NCI-H2196 (cell line): ENCODE data around the gene CHRNA10.
"Not testable (repeated sequence)": the region's sequence is repeated elsewhere in the genome, so short reads cannot be mapped to it uniquely, and the experiment has no call there.

Source experiments
- DNase-seq: peaks from one replicate; lab custom pipeline; 2025; ENCODE audit not compliant: unreplicated experiment; lab: John Stamatoyannopoulos, UW

Gene CHRNA10

GRCh38 chr11:3665336-3666022 is 5.7 kb downstream of the CHRNA10 start:
- no peak for DNase-seq

GRCh38 chr11:3664032-3664630 is 7.1 kb downstream of the CHRNA10 start:
- DNase-seq: no peak

GRCh38 chr11:3662856-3663255 is 8.3 kb downstream of the CHRNA10 start:
- no peak for DNase-seq

- no peak for DNase-seq
Measured at GRCh38 chr11:3660960-3661359, 10.2 kb downstream of the CHRNA10 start.

GRCh38 chr11:3659595-3660515 is 11.3 kb downstream of the CHRNA10 start:
- DNase-seq: peak; percentile 67

- no peak for DNase-seq
Measured at GRCh38 chr11:3658252-3658651, 12.9 kb downstream of the CHRNA10 start.

- DNase-seq: not testable (repeated sequence)
Measured at GRCh38 chr11:3657331-3657730, 13.9 kb downstream of the CHRNA10 start.

- no peak for DNase-seq
Measured at GRCh38 chr11:3655547-3655946, 15.6 kb downstream of the CHRNA10 start.

GRCh38 chr11:3652514-3652913 is 18.7 kb downstream of the CHRNA10 start:
- not testable (repeated sequence) for DNase-seq

GRCh38 chr11:3649374-3649773 is 21.8 kb downstream of the CHRNA10 start:
- not testable (repeated sequence) for DNase-seq

- not testable (repeated sequence) for DNase-seq
Measured at GRCh38 chr11:3648843-3649242, 22.3 kb downstream of the CHRNA10 start.

- no peak for DNase-seq
Measured at GRCh38 chr11:3645552-3645951, 25.6 kb downstream of the CHRNA10 start.

- no peak for DNase-seq
Measured at GRCh38 chr11:3644817-3645235, 26.4 kb downstream of the CHRNA10 start, which contains the start of gene ART1. TSS of gene ART1 (plus strand) at chr11:3645128. CDS start at chr11:3659214, 14,086 bp downstream.

GRCh38 chr11:3643102-3643546 is 28.1 kb downstream of the CHRNA10 start:
- not testable (repeated sequence) for DNase-seq

- peak; percentile 83 for DNase-seq
Measured at GRCh38 chr11:3642071-3642951, 28.9 kb downstream of the CHRNA10 start.

GRCh38 chr11:3641701-3642070 is 29.5 kb downstream of the CHRNA10 start, which contains the start of gene ART5:
TSS of gene ART5 (minus strand) at chr11:3641992. CDS start at chr11:3641862, 130 bp downstream.
- DNase-seq: no peak

GRCh38 chr11:3641191-3641590 is 30.0 kb downstream of the CHRNA10 start:
- DNase-seq: no peak

- no peak for DNase-seq
Measured at GRCh38 chr11:3639841-3640240, 31.3 kb downstream of the CHRNA10 start.

GRCh38 chr11:3638513-3638912 is 32.7 kb downstream of the CHRNA10 start:
- no peak for DNase-seq

GRCh38 chr11:3637201-3637600 is 34.0 kb downstream of the CHRNA10 start:
- no peak for DNase-seq
